ENCODE results near the gene BAIAP2L1.
"Not testable (repeated sequence)": the region's sequence is repeated elsewhere in the genome, so short reads cannot be mapped to it uniquely, and the experiment has no call there.

Gene BAIAP2L1

DNA sequence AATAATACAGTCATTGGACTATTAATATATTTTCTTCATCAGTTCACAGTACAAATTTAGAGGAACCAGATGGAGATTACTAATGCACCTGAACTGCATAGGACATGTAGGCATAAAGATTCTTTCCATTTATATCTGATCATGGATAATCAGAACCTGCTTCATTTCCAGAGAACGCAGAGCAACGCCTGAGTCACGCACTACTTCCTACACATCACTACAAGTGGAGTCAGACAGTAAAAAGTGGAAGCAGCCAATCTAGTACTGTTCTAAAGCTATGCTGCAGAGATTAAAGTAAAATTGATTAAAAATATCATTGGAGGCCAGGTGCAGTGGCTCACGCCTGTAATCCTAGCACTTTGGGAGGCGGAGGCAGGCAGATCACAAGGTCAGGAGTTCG is 76.1 kb downstream of the BAIAP2L1 start:
- TF ChIP-seq, protein P1, sequence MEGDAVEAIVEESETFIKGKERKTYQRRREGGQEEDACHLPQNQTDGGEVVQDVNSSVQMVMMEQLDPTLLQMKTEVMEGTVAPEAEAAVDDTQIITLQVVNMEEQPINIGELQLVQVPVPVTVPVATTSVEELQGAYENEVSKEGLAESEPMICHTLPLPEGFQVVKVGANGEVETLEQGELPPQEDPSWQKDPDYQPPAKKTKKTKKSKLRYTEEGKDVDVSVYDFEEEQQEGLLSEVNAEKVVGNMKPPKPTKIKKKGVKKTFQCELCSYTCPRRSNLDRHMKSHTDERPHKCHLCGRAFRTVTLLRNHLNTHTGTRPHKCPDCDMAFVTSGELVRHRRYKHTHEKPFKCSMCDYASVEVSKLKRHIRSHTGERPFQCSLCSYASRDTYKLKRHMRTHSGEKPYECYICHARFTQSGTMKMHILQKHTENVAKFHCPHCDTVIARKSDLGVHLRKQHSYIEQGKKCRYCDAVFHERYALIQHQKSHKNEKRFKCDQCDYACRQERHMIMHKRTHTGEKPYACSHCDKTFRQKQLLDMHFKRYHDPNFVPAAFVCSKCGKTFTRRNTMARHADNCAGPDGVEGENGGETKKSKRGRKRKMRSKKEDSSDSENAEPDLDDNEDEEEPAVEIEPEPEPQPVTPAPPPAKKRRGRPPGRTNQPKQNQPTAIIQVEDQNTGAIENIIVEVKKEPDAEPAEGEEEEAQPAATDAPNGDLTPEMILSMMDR (IDR thresholded peaks at IDR 0.05; ENCODE audit: low read depth, low read length), result no peak
- no peak overlapping the region for H3K4me3 ChIP-seq (ENCODE audit: low read depth, low read length)

DNA sequence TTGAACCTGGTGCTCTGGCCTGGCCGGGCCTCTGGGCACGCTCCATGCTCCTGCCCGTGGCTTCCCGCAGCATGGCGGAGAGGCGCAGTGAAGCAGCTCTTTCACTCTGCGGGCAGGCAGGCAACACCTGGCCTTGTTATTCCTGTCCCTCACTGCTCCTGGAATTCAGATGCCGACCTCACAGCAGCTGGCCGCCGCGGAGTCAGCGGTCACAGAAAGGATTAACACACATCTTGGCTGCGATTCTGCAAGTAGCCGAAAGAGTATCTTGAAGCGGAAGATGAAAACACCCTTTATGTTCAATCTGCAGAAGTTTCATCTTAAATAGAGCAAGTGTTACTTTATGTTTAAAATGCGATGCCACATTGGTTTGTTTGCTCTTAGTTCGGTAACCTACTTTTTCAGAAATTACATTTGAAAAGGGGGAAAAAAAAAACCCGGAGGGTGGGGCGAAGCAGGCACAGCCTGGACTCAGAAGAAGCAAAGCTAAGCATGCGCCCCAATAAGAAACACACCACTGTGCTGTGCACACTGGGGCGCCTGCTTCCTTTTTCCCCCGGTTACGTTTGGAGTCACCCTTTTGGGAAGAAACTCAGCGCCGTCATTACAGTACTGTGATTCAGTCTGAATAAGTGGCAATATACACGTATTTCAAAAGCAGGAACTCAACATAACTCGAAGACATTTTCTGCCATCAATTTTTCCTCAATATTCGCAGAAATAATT is 77.1 kb downstream of the BAIAP2L1 start:
- TF ChIP-seq, protein P1 (IDR thresholded peaks at IDR 0.05; ENCODE audit: low read depth, low read length), result no peak
- no peak overlapping the region for H3K4me3 ChIP-seq (ENCODE audit: low read depth, low read length)

DNA sequence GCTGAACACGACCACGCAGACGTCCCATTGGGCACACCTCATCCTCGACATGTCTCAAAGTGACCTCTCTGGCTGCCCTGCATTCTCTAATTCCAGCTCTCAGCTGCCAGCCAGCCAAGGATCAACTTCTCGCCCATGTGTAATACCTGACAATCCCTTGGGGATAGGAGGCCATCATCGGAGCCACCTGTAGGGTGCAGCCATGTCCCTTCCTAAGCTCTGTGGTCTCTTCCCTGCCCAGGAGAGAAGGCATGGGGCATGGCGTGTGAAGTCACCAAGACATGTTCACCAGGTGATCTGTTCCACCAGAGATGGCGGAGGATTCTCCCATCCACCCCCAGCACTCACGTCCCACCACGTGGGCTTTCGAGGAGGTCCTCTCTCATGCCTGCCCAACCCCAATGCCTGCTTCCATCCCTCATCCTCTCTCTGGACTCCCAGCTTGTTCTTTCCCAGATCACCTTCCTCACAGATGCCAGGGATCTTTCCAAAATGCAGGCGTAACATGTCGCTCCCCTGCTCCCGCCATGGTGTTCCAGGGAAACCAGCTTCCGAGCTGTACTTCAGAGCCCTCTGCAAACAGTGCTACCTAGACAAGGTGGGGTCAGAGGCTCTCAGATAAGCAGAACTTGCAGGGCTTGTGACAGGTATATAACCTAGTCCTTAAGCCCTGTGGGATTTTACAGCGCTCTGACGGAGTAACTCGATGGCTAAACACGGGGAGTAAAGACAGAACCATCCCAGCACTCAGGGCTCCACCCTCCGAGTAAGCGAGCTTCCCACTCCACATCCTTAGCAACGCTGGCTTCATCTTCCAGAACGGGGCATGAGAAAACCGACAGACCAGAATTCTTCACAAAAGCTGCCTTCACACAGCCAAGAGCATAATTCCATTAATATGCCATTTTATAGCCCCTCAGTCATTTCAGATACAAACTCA is 78.3 kb downstream of the BAIAP2L1 start:
- H3K4me3 ChIP-seq (ENCODE audit: low read depth, low read length), result no peak overlapping the region
- TF ChIP-seq, protein P1 (IDR thresholded peaks at IDR 0.05; ENCODE audit: low read depth, low read length), result no peak

DNA sequence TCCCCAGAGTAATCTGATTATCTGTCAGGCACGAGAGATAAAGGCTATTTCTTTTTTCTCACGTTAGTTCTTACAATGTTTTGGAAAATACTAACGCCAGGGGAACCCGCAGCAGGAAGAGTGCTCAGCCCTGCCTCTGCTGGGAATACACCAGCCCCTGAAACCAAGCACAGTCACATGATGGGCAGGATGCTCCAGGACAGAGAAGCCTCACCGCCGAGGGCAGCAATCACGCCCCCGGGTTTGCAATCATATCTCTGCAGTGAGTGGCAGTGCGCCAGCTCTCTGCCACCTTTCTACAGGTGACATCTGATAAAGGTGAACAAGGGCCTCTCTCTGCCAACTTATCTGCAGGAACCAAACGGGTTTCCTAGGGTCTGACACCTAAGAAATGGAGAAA is 79.6 kb downstream of the BAIAP2L1 start:
- H3K4me3 ChIP-seq (ENCODE audit: low read depth, low read length), result no peak overlapping the region

DNA sequence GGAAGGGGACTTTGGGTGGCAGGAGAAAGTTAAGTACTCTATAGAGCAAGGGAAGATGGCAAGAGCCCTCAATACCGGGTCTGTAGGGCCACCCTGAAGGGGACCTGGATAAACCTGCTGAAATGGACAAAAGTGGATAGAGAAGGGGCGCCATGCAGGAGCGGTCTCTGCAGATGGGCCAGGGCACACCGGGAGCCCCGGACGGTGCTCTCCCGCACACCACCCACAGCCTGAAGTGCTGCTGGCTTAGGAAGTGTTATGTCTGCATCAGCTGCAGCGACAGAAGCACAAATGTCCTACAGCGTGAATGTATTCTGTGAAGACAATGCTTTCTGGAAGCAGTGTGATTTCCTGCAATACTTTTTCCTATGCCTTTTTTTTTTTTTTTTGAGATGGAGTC is 81.7 kb downstream of the BAIAP2L1 start:
- TF ChIP-seq, protein P1 (IDR thresholded peaks at IDR 0.05; ENCODE audit: low read depth, low read length), result no peak
- H3K4me3 ChIP-seq (ENCODE audit: low read depth, low read length), result no peak overlapping the region

More for the DNA sequence above, 79.6 kb downstream of the BAIAP2L1 start:
- TF ChIP-seq, protein P1 (IDR thresholded peaks at IDR 0.05; ENCODE audit: low read depth, low read length), result no peak

DNA sequence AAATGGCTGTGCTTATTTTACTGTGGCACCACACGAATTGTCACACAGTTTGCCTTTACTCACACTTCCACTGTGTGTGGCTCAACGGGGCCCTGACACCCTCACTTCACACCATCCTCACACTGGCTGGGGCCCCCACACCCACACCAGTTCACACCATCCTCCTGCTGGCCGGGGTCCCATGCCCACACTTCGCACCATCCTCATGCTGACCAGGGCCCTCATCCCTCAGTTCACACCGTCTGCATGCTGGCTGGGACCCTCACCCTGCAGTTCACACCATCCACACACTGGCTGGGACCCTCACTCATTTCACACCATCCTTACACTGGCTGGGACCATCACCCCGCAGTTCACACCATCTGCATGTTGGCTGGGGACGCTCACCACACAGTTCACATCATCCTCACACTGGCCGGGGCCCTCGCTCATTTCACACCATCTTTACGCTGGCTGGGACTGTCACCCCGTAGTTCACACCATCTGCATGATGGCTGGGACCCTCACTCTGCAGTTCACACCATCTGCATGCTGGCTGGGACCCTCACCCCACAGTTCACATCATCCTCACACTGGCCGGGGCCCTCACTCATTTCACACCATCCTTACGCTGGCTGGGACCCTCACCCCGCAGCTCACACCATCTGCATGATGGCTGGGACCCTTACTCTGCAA is 83.4 kb downstream of the BAIAP2L1 start:
- TF ChIP-seq, protein P1 (IDR thresholded peaks at IDR 0.05; ENCODE audit: low read depth, low read length), result no peak

DNA sequence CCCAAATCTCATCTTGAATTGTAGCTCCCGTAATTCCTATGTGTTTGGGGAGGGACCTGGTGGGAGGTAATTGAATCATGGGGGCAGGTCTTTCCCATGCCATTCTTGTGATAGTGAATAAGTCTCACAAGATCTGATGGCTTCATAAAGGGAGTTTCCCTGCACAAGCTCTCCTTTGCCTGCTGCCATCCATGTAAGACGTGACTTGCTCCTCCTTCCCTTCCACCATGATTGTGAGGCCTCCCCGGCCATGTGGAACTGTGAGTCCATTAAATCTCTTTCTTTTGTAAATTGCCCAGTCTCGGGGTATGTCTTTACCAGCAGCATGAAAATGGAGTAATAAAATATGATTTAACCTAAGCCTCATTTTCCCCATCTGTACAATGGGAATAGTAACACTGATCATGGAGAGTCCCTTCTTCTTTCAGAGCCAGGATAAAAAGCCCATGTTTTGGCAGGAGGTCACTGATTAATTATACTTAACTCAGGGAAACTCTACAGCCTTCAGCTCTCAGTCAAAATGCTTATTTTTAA is 84.8 kb downstream of the BAIAP2L1 start:
- not testable (repeated sequence) for H3K4me3 ChIP-seq (ENCODE audit: low read depth, low read length)

More for the DNA sequence above, 83.4 kb downstream of the BAIAP2L1 start:
- H3K4me3 ChIP-seq (ENCODE audit: low read depth, low read length), result no peak overlapping the region

Measured in WI38 (cell line).